ENCODE data around the gene CLIC3.

GRCh38 chr9:136974817-136975535 lies 21.4 kb downstream of the CLIC3 start:
- TF ChIP-seq CTCF (IDR thresholded peaks at IDR 0.05) (no peak), POLR2A (IDR thresholded peaks at IDR 0.05) (no peak)
